Bone marrow (tissue), 2 donors: ENCODE results near the gene PDE2A.

Experiments used
- DNase-seq, 2 donors: peaks; one replicate each; lab custom pipeline; 2025; lab: John Stamatoyannopoulos, UW

PDE2A gene

DNA sequence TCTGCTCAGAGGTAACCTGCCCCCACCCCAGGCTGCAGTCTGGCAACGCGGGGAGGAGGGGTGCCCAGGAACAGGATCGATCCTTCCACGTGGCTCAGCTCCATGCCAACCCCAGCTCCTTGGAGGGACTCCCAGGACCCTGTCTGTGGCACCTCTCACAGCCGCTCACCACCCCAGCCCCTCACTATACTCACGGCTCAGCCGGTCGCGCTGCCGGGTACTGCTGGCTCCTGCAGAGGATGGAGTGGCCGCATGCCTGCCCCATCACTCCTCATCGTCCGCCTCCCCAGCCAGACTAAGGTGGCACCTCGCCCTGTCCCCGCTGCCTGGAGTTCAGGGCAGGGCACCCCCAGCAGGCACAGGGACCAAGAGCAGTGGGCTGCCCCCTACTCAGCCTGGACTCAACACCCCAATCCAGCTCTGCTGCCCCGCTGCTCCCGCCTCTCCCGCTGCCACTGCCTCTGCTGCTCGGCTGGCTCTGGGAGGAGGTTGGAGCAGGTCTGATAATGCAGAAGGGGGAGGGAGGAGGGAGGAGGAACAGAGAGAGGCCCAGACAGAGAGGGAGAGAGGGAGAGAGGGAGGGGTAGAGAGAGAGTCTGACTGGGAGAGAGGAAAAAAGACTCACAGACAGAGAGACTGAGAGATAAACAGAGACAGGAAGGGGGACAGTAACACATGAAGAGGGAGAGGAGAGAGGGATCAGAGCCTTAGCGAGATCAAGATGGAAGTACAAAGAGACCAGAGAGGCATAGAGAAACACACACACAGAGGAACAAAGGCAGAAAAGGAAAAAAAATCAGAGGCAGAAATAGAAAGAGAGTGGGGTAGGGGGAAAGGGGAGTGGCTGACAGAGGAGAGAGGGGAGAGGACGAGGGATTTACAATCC is at the start of gene PDE2A:
Gene PDE2A (minus strand): TSS at position 480 of the 886 bp plus-strand sequence. CDS start 215 bp downstream, at position 265.
- no peak for DNase-seq

DNA sequence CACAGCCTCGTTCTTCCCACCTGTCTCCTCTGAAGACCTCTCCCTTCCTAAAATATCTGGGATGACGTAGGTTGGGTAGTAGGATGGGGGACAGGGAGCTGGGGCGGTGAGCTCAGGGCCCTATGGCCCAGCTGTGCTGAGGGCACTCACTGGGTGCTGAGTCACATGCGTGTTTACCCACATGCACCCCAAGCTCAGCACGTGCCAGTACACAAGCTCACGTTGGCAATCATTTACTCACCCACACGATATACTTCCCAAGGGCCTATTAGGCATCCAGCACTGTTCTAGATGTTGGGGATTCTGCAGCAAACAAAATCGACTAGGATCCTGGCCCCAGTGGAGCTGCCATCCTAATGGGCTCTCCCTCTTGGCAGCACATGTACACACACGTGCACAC is 49.3 kb upstream of the PDE2A start:
- DNase-seq: no peak

DNA sequence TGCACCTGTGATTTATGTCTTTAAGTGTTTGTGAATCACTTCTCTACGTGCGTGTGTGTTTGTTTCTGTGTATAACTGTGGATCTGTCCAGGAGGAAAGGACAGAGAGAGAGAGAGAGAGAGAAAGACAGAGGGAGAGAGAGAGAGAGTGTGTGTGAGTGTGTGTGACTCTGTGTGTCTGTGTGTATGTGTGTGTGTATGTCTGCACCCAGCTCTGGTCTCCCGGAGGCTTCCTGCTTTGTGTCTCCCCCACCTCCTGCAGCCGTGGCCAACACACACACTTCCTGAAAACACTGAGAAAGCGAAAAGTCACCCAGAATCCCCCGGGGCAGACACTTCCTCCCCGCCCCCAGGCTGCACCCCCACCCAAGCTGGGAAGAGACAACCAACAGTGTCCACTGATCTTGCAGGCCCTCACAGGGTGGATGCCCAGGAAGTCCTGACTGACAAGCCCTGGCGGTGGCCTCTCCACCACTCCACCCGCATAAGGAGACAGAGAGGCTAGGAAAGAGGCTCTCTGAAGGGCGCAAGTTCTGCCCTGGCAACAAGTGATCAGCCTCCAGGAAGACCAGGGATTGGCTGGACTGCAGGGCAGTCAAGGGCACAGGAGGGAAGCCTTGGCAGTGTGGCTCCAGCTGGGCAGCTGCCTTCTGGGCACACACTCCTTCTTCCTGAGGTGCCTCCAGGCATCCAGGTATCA is 48.0 kb upstream of the PDE2A start:
- peak; percentile 81 to 97 for DNase-seq

DNA sequence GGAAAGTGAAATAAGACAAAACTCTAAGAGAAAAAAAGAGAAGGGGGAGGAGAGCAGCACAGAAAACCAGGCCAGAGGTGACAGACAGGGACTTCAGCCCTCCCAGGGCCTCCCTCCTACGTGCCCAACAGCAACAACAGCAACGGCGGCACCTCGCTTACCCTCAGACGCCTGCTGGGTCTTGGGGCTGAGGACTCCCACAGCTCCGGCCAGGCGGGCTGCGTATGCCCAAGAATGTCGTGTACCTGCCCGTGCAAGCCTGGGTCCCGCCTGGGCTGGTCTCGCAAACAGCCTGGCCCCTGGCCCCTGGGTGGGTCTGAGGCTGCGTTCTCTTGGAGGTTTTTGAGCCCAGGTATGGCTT is 47.4 kb upstream of the PDE2A start:
- DNase-seq: no peak

DNA sequence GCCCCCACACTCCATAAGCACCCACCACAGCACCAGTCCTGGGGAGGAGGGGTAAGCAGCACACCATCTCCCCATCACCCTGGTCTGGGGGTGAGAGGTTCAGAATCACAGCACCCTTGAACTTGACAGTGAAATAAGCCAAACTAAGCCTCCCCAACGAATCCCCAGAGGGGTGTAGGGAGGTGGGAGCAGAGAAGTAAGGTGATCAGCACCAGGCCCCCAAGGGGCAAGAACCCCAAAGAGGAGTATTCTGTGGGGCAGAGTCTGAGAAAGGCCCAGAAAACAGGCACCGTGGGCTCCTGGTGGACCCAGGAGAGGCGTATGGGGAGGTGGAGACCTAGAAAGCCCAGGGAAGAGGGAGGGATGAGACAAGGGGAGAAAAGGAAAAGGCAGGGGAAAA is 47.1 kb upstream of the PDE2A start:
- no peak for DNase-seq

DNA sequence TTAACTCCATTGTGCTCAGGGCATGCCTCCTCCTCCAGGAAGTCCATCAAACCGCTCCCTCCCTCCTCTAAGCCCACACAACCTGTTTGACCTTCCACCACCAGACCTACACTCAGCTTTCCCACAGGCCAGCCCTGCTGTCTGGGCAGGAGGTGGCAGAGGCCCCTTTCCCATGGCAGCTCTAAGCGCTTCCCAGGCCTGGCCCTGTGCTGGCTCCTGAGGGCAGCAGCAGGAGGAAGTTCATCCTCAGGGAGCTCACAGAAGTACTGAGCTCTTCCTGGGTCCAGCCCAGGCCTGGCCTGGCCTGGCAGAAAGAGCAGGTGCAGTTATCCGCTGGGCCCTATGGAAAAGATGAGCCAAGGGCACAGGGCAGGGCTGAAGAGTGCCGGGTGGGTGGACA is 46.6 kb upstream of the PDE2A start:
- DNase-seq: no peak

DNA sequence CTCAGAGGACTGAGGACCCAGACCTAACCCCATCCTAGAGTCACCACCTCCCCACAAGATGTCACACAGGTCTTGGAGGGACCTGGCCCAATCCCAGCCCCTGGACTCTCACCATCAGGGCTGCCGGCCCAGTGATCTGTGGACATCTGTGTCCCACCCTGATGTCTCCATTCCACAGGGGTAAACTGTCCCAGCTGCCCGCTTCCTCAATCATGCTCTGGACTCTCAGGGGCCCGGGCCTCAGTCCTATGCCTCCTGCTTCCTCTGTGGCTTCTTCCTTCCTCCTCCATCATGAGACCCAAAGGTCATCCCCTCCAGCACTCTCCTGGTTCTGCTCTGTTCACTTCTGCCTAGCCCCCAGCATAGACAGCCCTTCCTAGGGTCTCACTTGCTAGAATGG is 45.8 kb upstream of the PDE2A start:
- DNase-seq: no peak

DNA sequence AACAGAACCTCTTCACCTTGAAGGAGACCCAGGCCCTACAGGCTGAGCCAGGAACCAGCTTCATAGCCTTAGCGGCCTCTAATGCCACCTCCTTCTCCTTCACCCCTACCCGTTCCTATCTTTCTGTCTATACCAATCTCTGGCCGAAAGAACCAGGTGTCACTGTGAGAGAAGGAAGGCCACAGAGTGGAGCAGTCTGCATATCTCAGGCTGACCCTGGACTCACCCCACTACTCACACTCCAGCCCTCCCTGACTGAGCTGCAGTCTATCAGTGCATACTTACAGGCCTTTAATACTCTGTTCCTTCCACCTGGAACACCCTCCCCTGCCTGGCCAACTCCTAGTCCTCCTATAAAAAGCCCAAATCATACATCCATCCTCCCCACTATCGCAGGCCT is 45.3 kb upstream of the PDE2A start:
- no peak for DNase-seq

DNA sequence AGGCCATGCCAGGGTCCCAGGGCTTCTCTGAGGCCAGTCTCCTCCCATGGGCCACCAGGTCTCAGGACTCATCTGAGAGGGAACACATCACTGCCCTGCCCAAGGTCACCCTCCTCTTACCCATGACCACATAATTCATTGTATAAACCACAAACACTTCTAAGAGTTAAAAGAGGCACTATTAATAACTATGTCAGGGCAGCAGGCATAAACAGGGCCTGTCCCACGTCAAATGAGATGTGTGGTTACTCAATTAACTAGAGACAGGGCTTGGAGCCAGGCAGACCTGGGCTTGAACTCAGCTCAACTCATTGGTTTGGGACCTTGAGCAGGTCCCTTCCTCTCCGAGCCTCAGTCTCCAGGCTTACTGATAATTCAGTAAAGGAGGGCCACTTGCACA is 44.9 kb upstream of the PDE2A start:
- no peak for DNase-seq

DNA sequence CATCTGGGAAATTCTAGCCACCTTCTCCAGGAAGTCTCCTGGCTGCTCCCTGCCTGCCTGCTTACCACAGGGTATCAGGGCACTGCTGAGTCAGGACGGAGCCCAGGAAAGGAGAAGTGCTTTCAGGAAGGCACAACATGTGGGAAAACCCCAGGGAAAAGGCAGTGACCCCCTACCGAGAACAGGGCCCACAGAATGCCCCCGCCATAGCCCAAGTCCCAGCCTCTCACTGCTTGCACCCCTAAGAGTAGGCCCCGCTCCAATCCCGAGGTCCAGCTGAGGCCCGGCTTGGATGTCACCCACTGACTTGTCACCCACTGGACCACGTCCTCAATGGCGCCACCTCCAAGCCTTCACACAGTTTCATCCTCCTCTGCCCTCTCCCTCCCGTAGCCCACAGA is 43.9 kb upstream of the PDE2A start:
- DNase-seq: no peak

DNA sequence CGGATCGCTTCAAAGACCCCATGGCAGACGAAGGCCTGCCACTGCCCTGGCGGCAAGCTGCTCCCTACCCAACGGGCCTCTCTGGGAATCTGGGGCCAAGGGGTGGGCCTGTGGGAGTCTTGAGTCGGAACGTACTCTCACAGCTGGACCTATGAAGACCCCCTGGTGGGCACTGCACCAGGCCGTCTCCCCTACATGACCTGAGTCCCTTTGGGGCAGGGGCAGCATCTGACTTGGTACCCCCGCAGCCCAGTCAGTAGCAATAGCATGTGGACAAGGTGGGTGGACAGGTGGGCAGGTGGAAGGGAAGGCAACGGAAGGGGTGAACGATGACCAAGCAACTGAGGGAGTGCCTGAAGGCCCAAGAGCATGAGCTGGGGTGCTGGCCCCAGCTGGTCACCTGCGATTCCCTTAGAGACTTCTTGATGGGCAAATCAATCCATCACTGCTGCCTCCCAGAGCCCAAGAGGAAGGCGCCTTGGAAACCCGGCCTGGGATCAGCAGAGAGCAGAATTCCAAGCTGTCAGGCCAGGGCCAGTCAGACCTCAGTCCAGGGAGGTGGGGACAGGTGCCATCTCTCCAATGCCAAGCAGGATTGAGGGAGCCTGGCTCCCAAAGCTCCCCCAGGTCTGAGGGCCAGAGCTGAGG is 42.7 kb upstream of the PDE2A start:
- DNase-seq: no peak

DNA sequence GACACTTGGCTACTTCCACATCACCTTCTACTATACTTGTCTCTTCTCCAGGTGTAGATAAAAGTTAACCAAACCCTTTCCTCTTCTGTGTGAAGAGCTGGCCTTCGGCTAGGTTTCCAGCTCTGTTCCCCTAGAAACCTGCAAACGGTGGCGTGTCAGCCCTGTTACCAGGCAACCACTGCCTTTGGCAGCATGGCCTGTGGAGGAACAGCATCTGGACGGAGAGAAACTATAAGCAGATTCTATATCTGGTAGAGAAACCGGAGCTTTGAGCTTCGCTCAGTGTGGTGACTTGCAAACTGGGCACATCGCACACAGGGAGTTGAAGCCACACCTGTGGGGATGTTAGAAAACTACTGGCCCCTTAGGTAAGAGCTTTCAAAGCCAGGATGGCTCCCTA is 42.1 kb upstream of the PDE2A start:
- no peak for DNase-seq

DNA sequence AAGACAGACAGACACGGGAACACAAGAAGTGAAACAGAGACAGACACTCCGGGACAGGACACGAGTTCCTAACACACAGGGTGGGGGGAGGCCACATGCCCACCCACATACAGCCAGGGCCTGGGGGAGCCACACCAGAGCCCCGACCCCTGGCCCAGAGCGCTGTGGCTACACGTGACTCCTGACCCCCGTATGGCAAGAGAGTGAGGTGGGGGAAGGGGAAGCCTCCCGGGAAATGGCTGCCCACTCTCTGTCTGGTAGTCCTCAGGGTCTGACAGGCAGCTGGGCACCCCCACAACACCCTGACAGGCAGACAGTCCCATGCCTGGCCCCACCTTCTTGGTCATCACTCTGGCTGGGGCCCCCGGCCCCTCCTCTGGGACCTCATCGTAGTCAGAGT is 38.6 kb upstream of the PDE2A start:
- DNase-seq: no peak

DNA sequence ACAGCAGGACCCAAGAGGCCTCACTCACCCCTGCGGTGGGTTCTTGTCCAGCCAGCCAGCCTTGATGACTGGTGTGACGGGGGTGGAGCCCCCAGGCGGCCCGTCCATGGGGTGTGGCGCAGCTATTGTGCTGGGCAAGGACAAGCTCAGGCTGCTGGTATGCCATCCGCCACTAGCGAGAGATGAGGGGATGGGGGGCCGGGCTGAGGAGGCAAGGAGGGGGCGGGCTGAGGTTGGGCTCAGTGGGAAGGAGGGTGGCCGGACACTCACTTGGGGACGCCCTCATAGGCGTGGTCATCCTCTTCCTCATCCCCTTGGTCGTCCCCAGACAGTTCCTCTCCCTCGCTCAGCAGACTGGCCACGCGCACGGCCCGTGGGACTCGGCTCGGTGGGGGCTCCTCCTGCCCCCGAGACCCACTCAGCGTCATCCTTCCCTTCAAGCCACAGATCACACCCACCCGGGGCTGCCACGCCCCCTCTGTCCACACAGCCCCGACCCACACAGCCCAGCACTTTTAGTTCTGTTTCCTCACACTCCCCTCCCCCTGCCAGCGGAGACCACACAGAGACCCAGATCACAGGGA is 38.0 kb upstream of the PDE2A start:
- DNase-seq: no peak

DNA sequence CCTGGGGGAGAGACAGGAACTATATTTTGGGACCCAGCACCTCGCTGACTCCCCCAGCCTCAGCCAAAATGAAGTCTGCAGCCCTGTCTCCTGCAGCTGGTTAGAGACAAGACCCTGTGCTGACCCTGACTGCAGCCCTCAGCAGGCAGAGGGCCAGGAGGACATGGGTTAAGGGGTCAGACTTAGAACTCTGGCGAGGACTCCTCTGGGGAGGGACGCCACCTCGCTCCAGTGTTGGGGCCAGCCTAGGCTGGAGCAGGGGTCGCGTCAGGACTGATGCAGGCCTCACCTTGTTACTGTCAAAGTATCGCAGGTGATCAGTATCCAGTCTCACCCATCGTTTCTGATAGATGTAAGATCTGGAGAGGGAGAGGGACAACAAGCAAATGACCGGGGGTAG is 36.9 kb upstream of the PDE2A start:
- no peak for DNase-seq

DNA sequence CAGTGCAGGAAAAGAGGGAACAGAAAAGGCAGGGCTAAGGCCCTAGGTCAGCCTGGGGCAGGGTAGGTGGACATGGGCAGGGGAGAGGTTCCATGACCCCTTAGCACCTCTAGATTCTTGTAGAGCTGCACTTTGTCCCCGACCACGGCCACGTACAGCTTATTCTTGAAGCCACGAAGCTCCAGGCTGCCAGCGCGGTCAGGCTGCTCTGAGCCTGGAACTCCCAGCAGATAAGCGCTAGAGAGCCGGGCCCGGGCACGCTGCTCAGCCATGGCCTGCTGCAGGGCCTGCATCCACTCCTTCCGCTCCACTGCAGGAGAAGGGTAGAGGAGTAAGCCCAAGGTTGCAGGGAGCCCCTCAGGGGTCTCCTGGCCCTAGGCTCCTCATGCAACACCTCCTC is 36.1 kb upstream of the PDE2A start:
- no peak for DNase-seq

DNA sequence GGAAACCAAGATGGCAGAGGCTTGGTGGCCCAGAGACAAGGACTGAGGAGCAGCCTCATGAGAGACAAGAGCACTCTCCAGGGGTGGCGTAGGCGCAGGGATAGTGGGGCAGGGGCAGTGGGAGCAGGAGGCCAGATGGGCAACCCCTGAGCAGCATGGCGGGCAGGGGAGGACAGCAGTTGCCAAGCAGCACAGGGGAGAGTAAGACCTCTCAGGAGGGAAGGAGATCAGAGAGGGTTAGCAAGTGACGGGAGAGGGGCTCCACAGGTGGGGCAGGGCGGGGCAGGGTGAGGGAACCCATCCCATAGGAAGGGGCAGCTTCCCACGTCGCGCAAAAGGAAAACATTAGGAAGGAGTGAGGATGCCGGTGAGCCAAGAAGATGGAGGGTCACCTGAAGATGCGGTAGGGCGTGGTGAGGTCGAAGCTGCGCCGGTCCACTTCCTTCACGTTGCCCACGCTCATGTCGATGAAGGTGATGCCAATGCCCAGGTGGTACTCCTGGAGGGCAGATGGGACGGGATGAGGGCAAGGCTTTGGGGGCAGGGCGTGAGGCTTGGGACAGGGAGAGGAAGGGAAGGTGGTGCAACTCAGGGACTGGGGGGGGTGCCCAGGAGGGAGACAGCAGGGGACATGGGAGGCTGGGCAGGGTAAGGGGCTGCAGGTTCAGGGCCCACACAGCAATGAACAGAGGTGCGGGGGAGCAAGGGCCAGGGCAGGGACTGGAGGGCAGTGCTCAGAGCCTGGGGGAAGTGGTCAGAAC is 35.4 kb upstream of the PDE2A start:
- no peak for DNase-seq

DNA sequence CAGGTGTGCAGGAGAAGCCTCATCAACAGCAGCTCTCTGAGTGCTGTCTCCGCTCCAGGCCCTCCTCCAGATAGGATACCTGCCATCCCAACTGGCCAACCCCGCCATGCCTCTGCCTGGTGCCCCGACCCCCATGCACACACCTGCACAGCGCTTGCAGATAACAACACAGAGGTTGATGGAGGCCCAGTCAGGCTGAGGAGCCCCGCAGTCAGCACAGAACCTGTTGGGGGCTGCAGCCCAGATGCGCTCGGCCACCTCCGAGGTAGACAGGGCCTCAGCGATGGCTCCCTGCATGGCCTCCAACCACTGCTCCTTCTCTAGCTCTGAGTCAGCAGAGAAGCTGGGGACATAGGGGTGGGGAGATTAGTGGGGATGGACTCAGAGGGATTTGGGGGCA is 32.8 kb upstream of the PDE2A start:
- DNase-seq: no peak

DNA sequence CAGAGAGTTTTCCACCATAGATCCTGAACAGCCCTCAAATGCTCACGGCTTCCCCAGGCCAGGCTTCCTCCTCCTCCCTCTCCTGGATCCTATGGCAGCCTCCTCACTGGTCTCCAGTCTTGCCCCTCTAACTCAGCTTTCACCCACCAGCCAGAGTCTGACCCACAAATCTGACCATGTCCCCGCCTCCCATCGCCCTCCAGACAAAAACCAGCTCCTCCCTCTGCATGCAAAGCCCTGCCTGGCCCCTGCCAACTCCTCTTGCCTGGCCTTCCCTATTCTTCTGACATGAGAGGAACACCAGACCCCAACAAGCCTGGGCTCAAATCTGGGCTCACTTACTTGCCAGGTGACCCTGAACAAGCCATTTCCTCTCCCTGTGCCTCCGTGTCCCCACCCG is 32.4 kb upstream of the PDE2A start:
- no peak for DNase-seq

DNA sequence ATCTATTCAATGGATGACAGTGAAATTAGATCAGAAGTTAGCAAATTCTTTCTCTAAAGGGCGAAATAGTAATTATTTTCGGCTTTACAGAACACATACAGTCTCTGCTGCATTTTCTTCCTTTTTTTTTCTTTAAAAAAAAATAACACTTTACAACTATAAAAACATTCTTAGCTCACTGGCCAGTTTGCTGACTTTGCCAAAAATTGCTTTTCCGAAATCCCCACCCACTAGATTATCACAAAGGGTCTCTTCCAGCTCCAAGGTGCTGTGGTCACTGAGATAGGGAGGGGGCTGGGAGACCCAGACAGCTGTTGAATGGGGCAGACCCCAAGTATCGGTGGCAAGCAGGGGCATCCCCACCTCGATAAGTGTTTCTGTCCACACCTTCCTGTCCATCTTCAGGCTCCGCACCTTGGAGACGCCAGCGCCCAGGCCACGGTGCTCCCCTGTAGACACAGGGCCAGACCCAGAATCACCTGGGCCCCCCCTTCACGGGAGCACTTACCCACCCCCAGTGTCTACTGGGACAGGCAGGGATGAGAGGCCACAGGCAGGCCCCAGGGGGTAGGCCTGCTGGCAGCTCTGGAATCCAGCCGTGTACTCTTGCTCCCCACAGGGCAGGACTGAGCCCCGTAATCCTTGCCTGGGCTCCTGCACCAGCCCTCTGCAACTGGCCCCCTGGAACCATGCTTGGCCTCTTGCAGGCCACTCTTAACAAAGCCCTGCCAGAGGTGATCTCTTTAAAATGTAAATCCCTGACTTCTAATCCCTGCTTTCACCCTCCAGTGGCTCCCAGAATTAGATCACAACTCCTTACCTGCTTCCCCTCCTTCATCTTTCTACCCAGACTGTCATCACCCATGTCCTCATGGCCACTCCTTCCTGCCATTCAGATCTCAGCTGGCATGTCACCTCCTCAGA is 31.5 kb upstream of the PDE2A start:
- no peak for DNase-seq

DNA sequence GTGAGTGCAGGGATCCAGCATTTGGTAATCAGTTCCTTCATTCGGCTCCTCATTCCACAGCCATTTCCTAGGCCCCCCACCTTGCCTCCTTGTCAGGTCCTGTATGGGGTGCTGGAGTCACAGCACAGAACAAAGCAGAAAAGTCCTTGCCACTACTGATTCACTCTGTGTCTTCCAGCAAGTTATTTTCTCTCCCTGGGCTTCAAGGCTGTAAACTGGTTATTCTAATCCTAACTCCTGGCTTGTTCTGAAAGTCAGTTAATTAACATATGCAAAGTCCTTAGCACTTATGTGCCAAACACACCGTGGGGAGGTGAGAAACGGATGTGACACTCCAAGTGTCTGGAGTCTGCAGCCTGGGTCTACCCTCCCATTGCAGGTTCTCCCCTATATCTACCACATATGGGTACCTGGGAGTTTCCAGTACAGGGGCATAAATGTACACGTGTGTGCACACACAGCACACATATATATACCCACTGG is 30.6 kb upstream of the PDE2A start:
- DNase-seq: no peak
